ENCODE results near the gene NUSAP1.
"Not testable (repeated sequence)": the region's sequence is repeated elsewhere in the genome, so short reads cannot be mapped to it uniquely, and the experiment has no call there.

The NUSAP1 gene, protein sequence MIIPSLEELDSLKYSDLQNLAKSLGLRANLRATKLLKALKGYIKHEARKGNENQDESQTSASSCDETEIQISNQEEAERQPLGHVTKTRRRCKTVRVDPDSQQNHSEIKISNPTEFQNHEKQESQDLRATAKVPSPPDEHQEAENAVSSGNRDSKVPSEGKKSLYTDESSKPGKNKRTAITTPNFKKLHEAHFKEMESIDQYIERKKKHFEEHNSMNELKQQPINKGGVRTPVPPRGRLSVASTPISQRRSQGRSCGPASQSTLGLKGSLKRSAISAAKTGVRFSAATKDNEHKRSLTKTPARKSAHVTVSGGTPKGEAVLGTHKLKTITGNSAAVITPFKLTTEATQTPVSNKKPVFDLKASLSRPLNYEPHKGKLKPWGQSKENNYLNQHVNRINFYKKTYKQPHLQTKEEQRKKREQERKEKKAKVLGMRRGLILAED

DNA sequence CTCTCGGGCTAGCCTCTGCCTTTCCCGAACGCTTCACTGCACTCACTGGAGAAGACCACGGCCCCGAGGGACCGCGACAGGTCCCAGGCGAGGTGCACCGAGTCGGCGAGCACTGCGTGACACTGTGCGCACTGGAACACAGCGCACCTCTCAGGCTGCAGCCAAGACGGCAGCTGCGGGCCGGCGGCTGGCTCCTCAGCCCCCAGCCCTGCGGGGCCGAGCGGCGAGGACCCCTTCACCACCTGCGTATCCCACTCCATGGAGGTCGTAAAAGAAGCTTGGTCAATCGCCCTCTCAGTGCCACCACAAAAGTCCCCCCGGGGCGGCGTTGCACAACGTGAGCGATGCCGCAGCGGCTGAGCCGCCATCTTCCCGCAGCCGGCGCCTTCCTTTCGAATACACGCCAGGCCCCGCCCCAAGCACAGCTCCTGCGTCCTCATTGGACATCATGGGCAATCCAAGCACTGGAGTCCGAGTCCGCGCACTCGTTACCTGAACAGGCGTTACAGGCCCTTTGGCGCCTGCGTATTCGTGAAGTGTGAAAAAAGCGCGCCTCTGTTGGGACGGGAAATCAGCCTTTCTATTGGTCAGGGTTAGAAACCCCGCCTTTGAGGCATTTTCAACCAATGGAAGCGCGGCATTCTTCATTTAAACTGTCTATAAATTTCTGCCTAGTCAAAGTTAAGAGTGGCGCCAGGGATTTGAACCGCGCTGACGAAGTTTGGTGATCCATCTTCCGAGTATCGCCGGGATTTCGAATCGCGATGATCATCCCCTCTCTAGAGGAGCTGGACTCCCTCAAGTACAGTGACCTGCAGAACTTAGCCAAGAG lies at the start of gene NUSAP1, which contains the start of gene OIP5:
Gene NUSAP1 (plus strand): TSS at position 688 of the 832 bp plus-strand sequence. CDS start 77 bp downstream, at position 765.
Gene OIP5 (minus strand): TSS at position 398 of the 832 bp plus-strand sequence. CDS start 30 bp downstream, at position 368.
- peak; percentile 95 for DNase-seq

DNA sequence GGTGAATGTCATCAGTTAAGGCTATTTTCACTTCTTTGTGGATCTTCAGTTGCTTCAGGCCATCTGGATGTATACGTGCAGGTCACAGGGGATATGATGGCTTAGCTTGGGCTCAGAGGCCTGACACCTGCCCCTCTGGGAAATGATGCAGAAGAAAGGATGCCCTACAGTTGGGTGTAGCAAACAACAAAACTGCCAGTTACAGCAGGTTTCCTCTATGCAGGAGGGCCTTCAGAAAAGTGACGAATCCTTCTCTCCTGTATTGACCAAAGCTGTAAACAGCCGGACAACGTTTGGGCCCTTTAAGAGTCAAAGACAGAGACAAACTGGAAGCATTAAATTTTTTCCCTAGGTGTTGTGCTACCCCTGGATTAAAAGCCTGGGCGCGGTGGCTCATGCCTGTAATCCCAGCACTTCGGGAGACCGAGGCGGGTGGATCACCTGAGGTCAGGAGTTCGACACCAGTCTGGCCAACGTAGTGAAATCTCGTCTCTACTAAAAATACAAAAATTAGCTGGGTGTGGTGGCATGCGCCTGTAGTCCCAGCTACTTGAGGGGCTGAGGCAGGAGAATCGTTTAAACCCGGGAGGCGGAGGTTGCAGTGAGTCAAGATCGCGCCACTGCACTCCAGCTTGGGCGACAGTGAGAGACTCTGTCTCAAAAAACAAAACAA lies 49.6 kb upstream of the NUSAP1 start:
- not testable (repeated sequence) for DNase-seq

DNA sequence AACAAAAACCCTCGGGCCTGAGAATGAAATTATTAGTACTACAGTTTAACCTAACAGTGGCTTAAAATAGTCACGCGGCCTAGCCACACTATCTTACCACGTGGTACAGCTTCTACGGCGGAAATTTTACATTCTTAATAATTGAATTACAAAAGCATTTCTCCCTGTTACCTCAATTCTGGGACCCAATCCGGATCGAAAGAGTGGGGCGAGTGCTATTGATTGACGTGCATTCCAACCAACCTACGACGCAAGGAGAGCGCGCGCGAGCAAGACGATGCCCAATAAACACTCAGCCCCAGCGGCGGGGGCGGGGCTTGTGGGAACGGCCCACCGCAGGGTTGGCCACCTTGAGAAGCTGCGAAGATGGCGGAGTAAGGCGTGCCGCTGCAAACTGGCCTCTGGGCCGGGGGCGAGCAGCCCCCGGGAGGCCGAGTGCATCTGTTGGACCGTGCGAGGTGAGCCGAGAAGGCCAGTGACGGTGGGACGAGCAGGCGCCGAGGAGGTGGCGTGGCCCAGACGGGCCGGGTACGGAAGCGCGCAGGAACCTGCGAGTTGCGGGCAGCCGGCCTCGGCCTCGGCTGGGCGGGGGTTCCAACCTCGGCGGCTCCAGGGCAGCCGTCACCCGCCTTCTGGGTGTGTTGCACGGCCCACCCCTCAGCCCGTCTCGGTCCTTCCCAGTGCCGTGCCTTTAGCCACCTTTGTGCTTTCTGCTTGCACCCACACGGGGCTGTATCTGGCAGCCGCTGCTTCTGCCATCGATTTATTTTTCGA lies 48.8 kb upstream of the NUSAP1 start:
- DNase-seq, result peak; percentile 97

DNA sequence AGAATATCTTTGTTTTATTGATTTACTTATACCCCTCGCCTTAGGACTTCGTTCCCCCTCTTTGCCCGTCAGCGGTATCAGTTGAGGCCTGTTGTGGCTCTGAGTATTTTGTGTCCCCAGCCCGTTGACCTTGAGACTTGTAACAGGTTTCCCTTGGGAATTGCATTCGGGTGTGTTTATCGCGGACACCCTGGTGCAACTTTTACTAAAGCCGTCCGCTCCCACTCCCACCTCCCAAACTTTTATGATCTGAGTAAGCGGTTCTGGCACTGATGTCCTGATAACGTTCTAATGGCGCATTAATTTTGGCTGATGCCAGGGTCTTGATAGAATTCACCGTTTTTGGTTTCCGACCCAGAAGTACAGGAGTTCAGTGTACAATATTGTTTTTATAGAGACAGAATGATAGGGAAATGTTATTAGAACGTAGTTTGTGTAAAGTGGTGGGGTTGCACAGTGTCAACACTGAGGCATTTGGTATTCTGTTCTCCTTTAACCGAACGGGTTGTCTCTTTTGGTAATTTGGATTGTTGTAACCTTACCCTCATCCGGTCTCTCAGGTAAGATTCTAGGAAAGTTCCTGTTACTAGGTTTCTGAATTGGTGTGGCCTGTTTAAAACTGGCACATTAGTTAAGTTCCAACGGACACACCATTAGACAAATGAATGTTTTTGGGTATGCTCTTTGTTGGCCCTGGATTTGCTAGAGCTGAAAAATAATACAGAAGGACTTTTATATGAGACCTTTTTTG lies 48.1 kb upstream of the NUSAP1 start:
- DNase-seq, result no peak

DNA sequence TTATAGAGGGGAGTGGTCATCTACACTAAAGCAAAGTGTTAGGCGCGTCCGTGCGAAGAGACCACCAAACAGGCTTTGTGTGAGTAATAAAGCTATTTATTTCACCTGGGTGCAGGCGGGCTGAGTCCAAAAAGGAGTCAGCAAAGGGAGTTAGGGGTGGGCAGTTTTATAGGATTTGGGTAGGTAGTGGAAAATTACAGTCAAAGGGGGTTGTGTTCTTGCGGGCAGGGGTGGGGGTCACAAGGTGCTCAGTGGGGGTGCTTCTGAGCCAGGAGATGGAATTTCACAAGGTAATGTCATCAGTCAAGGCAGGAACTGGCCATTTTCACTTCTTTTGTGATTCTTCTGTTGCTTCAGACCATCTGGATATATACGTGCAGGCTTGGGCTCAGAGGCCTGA lies 47.4 kb upstream of the NUSAP1 start:
- no peak for DNase-seq

DNA sequence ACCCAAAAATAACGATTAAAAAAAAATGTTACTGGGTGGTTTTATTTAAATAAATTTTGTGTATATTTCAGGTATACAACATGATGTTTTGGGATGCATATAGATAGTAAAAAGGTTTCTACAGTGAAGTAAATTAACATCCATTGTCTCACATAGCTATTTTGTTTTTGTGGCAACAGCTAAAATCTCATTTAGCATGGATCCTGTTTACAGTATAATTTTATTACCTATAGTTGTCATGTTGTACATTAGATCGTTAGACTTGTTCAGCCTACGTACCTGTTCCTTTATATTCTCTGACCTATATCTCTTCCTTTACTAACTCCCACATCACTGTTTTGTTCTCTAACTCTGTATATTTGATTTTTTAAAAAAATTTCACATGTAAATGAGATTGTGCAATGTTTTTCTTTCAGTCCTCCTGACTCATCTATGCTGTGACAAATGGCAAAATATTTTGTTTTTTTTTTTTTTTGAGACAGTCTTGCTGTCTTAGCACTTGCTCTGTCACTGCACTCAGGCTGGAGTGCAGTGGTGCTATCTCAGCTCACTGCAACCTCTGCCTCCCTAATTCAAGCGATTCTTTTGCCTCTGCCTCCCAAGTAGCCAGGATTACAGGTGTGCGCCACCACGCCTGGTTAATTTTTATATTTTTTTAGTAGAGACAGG lies 45.9 kb upstream of the NUSAP1 start:
- DNase-seq, result no peak

DNA sequence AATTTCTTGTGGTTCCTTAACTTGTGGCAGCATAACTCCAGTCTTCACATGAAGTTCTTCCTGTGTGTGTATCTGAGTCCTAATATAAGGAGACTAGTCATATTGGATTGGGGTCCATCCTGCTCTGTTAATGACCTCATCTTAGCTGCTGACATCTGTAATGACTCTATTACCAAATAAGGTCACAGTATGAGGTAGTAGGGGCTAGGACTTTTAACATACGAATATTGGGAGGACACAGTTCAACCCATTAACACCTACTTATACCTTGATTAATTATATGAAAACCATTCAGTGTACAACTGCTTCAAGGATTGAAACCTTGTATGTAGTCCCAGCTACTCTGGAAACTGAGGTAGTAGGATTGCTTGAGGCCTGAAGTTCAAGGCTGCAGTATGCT lies 44.2 kb upstream of the NUSAP1 start:
- no peak for DNase-seq

DNA sequence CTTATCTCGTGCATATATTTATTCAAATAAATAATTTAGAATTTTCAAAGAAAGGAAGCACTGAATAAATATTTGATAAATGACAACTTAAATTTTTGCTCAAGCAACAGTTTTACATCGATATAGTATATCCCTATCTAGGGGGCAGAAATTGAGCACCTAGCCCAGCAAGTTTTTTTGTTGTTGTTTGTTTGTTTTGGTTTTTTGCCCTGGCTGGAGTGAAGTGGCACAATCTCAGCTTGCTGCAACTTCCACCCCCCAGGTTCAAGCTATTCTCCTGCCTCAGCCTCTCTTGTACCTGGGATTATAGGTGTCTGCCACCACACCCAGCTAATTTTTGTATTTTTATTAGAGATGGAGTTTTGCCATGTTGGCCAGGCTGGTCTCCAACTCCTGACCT lies 42.7 kb upstream of the NUSAP1 start:
- no peak for DNase-seq

DNA sequence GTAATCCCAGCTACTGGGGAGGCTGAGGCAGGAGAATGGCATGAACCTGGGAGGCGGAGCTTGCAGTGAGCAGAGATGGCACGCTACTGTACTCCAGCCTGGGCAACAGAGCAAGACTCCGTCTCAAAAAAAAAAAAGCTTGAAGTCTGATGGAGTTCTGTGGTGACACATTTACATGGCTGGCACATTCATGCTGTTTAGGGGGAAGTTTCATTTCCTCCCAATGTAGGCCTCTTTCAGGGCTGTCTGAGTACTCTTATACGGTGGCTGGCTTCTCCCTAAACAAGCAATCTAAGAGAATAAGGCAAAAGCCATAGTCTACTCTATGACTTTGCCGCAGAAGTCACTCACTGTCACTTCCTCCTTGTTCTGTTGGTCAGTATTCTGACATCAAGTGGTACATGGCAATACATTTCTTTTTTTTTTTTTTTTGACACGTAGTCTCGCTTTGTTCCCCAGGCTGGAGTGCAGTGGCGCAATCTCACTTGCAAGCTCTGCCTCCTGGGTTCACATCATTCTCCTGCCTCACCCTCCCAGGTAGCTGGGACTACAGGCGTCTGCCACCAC lies 41.5 kb upstream of the NUSAP1 start:
- DNase-seq, result no peak

DNA sequence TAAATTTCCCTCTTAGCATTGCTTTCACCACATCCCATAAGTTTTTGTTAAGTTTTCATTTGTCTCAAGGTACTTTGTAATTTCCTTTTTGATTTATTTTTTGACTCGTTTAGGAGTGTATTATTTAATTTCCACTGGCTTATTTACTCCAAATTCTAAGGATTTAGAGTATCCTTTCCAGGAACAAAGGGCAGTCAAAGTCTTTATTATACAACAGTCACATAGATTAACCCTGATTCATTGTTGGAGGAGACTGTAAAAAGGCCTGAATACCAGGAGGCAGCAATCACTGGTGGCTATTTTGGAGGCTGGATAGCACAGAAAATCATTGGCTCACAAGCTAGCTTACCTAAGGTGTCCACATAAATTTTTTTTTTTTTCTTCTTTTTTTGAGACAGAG lies 40.2 kb upstream of the NUSAP1 start:
- no peak for DNase-seq

DNA sequence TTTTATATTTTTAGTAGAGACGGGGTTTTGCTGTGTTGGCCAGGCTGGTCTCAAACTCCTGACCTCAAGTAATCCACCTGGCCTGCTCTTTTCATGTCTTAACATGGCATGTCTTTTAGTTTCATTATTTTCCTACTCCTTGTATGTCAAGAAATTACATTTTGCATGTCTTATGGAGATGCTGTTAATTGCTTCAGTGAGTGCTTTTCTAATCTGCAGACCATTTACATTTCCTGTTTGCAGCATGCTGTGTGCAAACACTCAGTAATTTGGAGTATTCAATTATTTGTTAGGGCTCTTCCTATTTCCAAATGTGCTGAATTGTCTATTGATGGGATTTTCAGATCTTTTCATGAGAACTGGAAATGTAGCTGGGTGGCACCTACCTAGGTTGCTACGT lies 31.5 kb upstream of the NUSAP1 start:
- DNase-seq, result not testable (repeated sequence)

DNA sequence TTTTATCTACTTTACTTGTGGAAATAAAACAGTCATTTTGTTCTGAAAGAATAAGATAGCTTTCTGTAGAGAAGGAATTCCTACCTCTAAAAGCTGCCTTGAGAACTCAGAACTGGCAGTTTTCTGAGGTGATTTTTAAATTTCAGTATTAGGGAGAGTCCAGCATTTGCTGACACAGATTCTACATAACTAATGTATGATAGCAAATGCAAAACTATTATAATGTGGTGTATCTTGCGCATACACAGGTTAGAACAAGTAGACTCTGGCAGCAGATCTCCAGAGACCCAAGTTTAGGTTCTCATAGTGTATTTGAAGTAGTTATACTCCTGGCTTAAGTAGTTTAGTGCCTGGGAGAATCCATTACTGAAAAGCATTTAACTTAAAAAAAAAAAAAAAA lies 31.1 kb upstream of the NUSAP1 start:
- no peak for DNase-seq

DNA sequence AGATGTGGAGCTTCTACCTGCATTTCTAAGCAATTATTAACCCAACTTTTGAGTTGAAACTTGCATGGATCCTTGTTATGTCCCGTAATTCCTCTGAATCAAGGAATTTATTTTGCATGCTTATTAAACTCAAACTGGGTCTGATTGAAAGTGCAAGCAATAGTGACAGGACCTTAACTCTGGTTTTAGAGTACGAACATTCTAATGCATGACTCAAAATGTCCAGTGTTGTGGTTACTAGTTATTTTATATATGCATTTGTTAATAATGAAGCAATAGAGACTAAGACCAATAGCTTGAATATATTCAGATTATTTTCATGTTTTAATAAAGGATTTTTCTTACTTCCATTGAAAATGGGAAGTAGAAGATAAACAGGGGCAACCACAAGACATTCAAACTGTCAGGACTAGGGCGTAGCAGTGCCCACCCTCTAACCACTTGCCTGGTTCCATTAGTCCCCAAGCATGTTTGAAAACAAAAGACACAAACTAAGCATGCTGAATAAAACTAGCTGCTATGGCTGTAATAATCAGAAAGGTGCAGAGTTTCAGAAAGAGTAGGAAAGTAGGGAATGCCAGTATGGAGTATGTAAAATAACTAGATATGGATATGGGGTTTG lies 28.4 kb upstream of the NUSAP1 start:
- DNase-seq, result no peak

DNA sequence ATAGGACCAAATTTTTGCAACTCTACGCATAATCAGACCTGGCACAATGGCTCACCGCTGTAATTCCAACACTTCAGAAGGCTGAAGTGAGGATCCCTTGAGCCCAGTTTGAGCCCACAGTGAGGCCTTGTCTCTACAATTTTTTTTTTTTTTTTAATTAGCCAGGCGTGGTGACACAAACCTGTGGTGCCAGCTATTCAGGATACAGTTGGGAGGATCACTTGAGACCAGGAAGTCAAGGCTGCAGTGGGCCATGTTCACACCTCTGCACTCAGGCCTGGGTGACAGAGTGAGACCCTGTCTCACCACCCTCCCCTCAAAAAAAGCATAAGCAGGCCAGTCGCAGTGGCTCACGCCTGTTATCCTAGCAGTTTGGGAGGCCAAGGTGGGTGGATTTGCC lies 25.0 kb upstream of the NUSAP1 start:
- no peak for DNase-seq

DNA sequence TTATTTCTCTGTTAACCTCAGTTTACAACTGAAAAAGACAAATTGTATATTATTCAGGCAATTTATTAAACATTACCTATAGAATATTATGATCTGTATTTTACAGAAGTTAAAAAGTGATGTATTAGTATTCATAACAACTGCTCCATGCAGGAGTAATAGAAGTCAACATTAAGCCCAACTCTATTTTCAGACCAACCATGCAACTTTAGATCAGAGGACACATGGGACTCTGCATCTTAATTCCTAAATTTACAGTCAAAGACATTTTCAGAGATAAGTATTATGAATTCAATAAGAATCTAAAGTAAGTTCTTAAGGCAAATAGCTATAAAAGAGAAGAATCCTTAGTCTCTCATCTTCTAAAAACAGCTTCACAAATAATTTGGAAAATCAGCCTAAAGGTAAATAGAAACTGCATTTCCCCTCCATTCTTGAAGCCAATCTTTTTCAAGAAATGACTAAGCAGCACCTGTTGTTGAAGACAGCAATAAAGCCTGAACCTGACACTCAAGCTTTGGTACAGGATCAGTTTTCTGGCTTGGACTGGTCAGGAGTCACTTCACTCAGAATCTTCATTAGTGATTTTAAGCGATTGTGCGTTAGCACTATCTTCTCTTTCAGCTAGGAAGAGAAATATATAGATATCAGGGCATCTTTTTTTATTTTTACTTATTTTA lies 23.3 kb upstream of the NUSAP1 start:
- DNase-seq, result no peak

DNA sequence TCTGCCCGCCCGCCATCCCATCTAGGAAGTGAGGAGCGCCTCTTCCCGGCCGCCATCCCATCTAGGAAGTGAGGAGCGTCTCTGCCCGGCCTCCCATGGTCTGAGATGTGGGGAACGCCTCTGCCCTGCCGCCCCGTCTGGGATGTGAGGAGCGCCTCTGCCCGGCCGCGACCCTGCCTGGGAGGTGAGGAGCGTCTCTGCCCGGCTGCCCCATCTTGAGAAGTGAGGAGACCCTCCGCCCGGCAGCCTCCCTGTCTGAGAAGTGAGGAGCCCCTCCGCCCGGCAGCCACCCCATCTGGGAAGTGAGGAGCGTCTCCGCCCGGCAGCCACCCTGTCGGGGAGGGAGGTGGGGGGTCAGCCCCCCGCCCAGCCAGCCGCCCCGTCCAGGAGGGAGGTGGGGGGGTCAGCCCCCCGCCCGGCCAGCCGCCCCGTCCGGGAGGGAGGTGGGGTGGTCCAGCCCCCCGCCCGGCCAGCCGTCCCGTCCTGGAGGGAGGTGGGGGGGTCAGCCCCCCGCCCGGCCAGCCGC lies 11.8 kb upstream of the NUSAP1 start:
- not testable (repeated sequence) for DNase-seq

DNA sequence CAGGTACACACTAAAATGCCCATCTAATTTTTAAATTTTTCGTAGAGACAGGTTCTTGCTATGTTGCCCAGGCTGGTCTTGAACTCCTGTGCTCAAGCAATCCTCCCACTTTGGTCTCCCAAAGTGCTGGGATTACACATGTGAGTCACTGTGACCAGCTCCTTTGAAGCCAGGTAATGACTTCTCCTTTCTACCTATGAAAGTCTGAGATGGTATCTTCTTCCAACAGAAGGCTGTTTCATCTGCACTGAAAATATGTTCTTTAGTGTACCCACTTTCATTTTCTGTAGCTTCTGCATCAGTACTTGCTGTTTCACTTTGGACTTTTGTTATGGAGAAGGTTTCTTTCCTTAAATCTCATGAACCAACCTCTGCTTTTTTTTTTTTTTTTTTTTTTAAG lies 9.1 kb upstream of the NUSAP1 start:
- DNase-seq, result no peak

DNA sequence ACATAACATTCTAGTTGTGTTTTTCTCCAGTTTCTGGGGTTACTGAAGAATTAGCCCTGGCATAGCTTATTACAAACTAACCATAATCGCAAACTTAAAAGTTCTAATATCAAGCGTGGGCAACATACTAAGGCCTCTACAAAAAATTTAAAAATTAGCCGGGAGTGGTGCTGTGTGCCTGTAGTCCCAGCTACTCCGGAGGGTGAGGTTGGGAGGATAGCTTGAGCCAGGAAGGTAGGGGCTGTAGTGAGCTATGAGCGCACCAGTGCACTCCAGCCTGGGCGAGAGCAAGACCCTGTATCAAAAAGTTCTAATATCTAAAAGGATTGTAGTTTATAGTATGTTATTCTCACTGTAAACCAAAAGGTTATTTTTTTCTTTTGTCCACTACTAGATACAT lies 1.4 kb upstream of the NUSAP1 start:
- DNase-seq, result no peak

DNA sequence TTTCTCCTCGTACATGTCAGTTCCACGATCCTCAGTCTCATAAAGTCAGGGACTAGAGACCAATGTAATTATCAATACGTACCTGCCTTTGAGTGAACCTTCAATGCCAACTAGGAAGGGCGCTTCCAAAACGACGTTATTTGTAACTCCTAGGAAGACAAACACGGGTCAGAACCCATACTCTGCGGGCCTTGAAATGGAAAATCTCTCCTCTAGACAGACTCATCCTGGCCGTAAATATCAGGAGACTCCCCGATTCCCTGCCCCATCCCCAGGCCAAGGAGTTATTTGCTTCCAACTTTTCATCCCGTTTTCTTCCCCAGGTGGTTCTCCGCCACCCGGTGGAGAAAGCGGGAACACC lies 868 bp upstream of the NUSAP1 start:
- no peak for DNase-seq
